NCI-H345 treated with DMSO at 0.1 percent for 48 hours (cell line): ENCODE results near the gene PITX3.

ENCODE experiments used
- DNase-seq: peaks from one replicate; lab custom pipeline; 2025; ENCODE audit not compliant: unreplicated experiment; lab: John Stamatoyannopoulos, UW

PITX3 gene

DNA sequence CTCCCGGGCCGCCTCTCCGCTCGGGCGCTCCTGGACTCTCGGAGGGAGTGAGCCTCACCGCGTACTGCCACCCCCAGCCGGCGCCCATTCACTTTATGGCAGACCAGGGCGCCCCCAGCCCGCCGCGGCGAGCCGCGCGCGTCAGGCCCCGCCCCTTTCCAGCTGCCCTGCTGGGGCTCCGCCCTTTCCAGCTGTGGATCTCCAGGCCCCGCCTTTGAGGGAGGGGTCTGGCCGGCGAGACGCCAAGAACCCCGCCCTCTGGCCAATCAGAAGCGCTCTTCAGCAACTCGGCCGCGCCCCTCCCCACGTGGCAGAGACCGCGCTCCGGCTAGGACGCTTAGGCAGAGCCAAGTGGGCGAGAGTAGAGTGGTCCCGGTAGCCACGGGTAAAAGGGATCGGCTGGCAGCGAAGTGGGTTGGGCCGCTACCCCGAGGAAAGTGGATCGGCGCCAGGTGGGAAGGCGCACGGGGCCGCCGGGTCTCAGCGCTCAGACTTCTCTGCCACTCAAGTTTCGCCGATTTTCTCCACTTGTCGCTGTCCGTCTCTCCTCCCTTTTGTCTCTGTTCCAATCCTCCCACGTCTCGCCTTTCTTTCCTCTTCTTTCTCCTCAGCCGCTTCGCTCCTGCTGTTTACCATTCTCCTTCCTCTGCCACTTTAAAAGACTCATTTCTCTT lies at the start of gene PITX3:
Gene PITX3 (minus strand): TSS at position 69 of the 674 bp plus-strand sequence. CDS start 9,432 bp downstream, outside the sequence.
- peak; percentile 40 for DNase-seq

DNA sequence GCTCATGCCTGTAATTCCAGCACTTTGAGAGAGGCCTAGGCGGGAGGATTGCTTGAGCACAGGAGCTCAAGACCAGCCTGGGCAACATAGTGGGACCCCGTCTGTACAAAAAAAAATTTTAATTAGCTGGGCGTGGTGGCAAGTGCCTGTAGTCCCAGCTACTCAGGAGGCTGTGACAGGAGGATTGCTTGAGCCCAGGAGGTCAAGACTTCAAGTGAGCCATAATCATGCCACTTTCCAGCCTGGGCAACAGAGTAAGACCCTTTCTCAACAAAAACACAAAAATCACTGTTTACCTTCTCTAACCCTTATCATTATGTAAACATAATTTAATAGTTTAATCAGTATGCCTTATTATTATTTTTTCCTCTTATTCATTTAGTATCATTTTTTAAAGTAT lies 48.5 kb upstream of the PITX3 start:
- DNase-seq = no peak

DNA sequence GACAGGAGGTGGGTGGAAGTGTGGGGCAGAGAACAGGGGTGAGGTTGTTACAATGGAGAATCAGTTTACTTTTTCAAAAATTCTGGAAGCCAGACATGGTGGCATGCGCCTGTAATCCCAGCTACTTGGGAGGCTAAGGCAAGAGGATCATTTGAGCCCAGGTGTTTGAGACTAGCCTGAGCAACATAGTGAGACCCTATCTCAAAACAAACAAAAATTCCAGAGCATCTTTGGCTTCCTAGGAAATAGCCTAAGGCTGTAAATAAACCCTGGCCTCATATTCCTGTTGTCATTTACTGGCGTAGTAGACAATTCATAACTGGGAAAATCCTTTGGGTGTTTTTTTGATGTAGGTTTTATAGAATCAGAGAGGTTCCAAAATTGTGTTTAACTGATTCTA lies 48.0 kb upstream of the PITX3 start:
- no peak for DNase-seq

DNA sequence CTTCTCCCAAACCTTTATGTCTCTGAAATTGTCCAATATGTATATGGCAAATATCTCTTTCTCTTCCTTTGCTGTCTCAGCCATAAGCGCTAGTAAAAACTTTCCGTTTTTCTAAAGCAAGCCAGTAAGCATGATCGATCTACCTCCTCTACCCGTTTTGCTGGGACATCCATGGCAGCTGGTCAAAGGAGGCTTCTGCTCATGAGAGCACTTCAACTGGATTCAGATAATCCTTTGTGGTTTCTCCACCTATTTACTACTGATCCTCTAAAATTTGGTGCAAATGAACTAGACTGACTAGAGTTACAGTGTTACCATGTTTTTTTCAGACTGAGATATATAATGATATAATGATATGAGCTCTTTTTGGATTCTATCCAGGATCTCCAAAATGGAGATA lies 46.7 kb upstream of the PITX3 start:
- no peak for DNase-seq

DNA sequence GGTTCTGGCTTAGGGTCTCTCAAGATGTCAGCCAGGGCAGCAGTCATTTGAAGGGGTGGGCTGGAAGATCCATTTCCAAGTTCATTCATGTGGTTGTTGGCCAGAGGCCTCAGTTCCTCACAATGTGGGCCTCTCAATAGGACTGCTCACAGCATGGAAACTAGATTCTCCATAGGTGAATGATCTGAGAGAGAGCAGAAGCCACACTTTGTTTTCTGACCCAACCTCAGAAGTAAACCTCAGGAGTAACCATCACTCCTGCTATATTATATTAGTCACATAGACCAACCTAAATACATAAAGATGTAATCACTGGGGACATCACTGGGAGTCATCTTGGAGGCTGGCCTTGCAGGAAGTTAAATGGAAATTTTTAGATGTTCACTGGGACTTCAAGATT lies 46.2 kb upstream of the PITX3 start:
- DNase-seq = no peak

DNA sequence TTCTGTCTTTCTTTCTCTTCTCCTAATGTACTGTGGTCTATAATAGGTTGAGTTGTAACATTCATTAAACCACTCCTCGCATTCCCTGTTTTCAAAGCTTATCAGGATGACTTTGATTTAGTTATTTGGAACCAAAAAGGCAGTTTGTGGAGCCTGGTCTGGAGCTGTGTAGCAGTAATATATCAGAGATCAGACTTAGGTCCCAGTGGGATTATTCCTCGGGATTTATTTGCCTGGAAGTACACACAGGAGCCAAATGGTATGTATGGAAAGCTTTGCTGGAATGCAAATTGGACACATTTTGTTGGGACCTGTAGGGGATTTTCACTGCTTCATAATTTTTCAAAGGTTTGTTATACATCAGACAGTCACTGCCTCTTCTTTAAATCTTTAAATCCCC lies 44.9 kb upstream of the PITX3 start:
- no peak for DNase-seq

DNA sequence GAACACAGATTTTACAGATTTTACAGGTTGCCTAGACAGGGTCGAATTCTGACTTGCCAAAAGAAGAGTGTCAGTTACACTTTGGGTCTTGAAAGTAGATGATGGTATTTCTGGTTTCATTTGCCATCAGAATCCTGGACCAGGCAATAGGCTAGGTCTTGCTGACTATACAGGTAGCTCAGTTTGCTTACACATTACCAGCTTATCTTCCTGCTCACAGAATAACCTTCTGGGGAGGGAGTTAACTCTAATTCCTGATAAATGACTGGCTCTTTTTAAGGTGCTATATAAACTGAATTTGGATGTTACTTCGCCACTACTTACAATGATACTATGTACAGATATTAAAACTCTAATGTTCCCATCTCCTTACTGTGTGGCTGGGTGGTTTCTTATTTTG lies 43.8 kb upstream of the PITX3 start:
- no peak for DNase-seq

DNA sequence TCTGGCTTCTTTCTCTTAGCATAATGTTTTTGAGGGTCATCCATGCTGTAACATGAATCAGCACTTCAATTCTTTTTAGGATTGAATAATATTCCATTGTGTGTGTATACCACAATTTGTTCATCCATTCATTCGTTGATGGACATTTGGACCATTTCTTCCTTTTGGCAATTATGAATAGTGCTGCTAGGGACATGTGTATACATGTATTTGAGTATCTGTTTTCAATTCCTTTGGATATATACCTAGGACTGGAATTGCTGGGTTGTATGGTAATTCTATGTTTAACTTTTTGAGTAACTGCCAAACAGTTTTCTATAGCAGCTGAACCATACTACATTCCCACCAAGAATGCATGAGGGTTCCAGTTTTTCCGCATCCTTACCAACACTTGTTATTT lies 43.2 kb upstream of the PITX3 start:
- DNase-seq = no peak

DNA sequence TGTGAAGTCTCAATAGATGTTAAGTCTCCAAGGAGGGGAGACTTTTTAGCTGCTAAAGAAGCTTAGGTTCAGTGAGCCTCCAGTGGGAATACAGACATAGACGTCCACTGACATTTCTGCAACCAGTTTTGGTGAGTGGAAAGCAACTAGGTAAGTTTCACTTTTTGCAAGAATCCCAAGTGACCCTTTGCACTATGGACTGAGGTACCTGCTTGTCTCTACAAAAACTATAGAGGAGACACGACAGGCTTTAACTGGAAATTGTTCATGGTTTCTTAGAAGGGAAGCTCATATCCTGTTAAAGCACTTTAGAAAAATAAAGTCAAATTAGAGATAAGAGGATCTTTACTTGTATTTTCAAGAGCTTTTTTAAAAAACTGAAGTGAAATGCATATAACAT lies 42.6 kb upstream of the PITX3 start:
- DNase-seq = no peak

DNA sequence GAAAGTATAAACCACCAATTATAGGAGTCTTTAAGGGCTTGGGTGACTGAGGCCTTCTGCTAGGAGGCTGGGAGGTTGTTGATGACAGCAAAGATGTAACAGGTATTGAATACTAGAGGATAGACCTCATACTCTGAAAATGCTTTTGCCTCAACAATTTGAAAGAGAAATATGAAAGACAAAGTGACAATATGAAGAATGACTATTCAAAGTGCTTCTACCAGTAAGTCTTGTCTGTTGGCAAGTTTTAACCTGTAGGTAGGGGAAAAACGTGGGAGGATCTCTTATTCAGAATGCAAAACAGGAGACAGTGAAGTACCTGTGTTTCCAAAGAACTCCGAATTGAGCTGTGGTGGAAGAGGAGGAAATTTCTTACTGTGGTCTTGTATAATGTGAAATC lies 42.2 kb upstream of the PITX3 start:
- DNase-seq = no peak

DNA sequence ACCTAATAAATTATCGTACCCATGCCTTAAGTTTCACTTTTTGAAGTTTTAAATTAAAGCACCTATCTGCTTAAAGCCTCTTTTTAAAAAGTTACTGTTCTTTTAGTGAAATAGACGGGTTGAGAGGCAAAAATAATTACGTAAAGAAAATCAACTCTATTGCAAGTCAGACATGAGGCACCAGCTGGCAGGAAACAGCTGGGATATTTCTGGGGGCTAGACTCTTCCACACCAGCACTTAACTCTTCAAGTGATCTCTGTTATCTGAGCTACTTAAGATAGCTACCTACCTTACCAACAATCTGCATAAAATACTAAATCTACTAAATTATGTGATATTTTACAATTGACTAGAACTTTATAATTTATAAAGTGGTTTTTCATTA lies 39.8 kb upstream of the PITX3 start:
- no peak for DNase-seq

DNA sequence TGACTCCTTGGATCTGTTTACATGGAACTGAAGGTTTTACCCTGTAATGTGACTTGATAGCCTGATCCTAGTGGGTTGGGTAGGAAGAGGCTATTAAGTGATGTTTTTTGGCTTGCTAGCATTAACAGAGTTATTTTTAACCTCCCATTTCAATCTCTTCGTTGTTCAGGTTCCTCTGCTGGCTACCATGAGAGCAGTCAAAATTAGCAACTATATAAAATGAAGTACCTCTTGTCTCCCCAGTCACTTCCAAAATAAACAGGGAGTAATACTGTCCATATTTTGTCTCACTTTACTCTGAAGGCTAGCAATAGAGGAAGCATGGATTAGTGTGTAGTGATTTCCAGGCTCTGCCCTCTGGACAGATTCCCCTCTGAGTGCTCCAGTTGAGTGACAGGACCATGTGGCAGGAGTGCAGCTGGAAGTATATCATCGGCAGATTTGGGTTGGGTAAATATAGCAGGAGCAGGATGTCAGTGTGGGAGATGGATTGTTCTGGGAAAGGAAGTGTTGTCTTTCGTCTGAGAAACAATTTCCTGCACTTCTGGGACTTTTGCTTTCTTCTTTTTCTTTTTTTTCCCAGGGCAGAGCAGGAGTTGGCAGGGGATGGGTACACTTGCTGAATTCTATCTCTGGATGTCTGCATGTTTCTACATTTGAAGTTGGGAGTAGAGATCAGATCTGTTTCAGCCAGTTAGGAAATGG lies 39.2 kb upstream of the PITX3 start:
- DNase-seq = no peak

DNA sequence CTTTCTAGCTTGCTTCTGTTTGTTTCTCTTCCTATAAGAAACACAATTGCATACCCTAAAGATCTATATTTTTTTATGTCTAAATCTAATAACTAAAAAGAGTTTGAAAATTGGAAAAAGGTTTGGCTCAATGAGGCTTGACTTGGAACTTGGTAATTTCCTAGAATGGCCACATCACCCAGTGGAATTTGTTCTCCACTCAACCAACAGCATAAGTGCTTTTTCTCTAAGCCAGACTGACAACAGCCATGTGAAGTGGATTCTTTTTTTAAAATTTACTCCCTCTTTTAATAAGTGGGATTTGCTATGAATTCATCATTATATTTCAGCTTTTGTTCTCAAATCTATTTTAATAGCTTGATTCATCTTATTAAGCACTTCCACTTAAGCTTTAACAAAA lies 37.8 kb upstream of the PITX3 start:
- no peak for DNase-seq

DNA sequence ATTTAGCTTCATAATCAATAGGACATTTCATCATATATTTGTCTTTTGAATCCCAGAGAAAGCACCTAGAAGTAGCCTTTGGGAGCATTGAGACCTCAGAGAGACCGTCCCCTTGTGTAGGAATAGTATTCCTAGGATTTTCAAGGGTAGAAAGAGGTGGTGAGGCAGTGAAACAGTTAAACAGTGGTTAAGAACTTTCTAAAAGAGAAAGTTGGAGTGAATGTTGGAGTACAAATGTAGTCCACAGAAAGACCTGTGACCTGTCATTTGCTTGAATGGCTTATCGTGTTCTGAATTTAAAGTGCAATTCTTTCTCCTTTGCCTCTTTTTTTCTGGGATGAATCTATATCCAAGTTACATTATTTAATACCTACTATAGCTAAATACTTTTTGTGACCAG lies 34.0 kb upstream of the PITX3 start:
- no peak for DNase-seq

DNA sequence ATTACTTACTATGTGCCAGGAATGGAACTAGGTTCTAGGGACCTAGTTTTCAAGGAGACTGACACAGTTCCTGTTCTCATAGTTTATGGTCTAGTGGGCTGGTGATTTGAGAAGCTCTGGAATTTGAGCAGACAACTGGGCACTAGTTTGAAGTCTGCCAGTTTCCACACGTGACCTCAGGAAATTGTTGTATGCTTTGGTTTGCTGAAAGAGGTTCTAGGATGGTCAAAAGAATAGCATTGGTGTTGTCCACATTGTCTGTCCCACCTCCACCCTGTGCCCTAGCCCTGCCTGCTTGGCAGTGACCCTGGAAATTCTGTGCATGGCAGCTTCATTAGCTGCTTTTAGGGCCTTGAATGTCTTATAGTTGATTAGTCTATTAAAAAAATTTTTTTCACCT lies 32.8 kb upstream of the PITX3 start:
- no peak for DNase-seq

DNA sequence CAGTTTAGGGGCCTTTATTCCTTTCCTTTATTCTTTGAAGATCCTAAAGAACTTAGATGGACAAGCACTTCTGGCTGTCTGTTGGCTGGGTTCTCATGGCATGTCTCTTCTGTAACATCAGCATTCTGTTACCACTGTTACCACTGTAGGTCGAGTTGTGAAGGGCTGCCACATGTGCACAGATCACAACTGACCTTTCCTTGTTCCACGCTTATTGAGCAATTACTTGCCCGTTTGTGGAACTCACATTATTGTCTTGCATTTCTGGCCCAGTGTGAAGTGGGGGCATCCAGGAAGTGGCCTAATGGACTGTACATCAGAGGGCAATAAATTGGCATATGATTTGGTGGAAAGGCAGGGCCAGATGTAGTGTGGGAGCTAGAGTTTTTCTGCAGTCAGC lies 27.7 kb upstream of the PITX3 start:
- DNase-seq = no peak

DNA sequence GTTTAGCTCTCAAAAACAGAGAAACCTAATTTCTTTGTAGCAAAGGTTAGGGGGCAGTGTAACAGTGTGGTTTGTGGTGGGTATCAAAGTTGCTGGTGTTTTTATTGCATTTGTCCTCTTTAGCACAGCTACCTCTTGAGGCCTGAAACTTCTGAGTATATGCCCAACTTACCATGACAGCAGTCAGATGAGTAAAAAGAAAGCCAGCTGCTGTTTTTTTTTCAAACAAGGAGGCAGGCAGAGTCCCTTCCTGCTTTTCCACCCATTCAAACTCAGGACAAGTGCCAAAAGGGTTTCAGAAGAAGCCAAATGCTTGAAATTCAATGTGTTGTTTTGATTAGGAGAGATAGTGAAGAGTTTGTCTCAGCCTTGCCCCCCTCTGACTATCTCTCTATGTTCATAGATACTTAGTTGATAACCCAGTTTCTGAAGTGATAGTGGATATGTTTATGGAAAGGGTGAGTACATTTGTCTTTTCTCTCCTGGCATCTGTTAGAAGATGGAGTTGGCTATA lies 27.1 kb upstream of the PITX3 start:
- DNase-seq = no peak

DNA sequence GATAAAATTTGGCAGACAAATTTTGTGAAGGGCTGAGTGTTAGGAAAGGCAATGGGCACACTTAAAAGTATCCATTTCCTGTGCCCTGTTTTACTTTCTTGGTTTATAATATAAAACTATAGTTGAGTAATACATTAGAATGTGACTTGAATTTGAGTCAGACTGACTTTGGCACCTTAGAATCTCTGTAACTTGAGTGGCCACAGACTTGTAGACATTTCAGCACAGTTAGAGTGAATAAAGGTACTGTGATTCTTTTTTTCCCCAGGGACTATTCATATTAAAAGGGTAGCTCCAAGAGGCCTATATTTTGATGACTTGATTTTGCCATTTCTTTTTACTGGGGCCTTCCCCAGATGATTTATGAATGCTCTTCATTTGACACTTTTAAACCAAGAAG lies 26.4 kb upstream of the PITX3 start:
- no peak for DNase-seq

DNA sequence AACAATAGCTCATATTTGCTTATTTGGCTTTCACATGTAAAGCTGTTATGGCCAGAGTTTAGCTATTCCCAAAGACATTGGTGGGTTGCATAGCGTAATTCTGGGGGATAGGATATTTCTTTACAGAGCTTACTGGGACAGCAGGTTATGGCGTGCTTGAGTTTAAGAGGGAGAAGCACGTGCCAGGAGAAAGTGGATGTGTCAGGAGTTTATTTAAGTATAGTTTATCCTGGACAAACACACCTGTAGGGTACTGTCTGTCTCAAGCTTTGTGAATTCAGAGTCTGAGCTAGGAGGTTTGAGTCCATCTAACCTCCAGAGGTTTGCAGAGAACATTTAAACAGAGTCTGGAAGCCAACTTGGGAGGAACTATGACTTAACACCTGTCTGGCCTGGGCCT lies 25.4 kb upstream of the PITX3 start:
- no peak for DNase-seq

DNA sequence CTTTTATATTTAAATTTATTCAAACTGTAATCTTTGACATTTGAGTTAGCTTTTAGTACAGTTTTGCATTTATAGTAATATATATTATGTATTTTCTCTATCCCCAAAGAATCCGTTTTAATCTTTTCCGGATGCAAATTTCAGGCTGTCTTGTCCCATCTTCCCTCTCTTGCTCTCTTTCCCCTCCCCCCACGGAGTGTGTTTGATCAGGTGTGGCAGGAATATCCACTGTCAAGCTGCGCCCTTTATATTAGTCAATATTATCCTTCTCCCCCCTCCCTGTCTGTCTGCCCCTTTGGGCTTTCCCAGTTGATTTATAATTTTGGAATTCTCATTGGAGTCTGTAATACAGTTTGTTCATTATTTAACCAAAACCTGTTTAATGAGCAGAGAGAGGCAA lies 23.1 kb upstream of the PITX3 start:
- DNase-seq = no peak

DNA sequence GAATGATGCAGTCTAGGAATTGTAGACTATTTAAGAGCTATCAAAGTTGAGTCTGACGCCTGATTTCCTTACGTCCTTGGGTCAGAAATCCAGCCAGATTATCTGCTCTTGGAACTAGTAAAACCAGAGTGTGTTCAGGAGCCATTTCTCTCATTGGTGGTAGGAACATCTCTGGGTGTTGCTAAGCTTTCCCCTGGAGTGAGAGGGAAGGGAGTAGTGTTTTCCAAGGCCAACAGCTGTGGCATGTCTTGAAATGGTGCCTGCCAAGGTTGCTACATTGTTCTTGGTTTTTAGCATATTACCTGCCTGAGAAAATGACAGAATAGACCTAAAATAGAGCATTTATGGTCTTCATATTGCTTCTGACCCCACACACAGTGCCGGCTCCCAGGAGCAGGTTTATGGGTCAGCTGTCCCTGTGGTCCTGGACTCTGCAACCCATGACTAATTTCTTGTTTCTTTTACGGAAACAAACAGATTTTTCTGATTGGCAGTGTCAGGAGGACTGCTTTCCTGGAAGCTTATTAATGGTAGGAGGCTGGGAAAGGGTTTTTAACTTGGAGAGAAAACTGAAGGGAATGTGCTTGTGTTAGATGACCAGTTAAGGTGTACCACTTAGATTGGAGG lies 21.5 kb upstream of the PITX3 start:
- DNase-seq = no peak

DNA sequence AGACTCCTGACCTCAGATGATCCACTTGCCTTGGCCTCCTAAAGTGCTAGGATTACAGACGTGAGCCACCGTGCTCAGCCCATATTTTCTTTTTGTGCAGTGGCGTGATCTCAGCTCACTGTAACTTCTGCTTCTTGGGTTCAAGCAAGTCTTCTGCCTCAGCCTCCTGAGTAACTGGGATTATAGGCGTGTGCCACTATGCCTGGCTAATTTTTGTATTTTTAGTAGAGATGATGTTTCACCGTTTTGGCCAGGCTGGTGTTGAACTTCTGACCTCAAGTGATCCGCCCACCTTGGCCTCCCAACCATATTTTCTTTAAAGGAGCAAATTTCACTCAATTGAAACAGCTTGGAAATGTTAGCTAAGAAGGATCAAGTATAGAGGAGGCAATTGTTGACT lies 20.5 kb upstream of the PITX3 start:
- DNase-seq = no peak
